ENCODE data around the gene TRIM26.
A peak's percentile ranks its signal among the peaks of the same experiment; 100 is the strongest.

DNA sequence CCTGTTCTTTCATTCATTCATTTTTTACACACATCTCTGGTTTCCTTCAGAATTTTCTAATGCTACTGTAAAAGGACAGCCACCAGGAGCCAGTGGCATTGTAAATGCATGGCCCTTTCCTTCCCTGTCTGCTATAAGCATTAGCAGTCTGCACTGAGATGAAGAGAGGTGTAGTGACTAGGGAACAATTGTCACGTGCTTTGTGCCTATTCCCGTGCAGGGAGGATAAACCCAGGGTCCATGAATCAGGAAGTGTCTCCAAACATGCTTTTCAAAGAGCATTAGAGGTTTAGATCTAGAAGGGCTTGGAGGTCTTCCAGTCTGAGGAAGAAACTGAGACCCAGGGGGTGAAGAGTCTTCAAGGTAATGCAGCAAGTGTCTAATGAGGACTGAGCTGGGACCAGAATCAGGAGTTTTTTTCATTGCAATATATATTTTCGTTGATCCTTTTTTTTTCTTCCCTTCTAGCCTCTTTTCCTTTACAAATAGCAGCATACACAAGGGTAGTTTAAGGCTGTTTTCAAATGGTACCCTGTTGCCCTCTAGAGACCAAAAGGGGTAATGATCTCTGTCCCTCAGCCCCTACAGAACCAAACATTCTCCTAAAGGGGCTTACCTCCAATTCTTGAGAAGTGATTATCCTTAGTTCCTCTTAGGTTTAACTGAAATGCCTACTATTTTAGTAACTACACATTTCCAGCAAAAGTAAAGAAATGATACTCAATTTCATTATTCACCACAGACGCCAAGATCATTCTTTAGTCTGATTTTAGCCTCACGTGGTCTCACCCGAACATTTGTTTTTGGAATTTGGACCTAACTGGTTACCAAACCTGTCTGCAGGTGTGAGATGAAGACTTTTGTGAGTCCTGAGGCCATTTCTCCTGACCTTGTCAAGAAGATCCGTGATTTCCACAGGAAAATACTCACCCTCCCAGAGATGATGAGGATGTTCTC is 43.3 kb downstream of the TRIM26 start:
- TF ChIP-seq CTCF (conservative IDR thresholded peaks at IDR 0.05): peak; percentile 88
- TF ChIP-seq ZFX (IDR thresholded peaks at IDR 0.05): no peak
